Astrocyte (in vitro differentiated cells and primary cell): ENCODE measurements around the gene GSX2. TPM values are rescaled to one million over a fixed set of nuclear protein-coding genes. Genes with fewer than 3 reads are reported as not detected.

Experiments
- DNase-seq: peaks from one replicate; pipeline ENCODE4 v3.0.0-alpha.2; 2010; ENCODE audit warnings: low read depth
- FAIRE-seq: peaks from 2 replicates; lab custom pipeline; 2011; peaks lifted over from hg19 to GRCh38; lab: Jason Lieb, UNC
- H2AFZ ChIP-seq: 2 replicates; pipeline ENCODE4 v1.6.0; 2012; ENCODE audit warnings: low read depth, low read length, inconsistent platforms
- H3K27ac ChIP-seq: 2 replicates; pipeline ENCODE4 v1.5.1; 2011; ENCODE audit warnings: low read depth, low read length, inconsistent platforms
- H3K27me3 ChIP-seq: 2 replicates; pipeline ENCODE4 v1.6.0; 2011; ENCODE audit warnings: low read length, inconsistent platforms; ENCODE audit not compliant: insufficient read depth
- H3K36me3 ChIP-seq: 2 replicates; pipeline ENCODE4 v1.5.1; 2011; ENCODE audit warnings: low read length, inconsistent platforms; ENCODE audit not compliant: insufficient read depth
- H3K4me1 ChIP-seq: 2 replicates; pipeline ENCODE4 v1.5.1; 2011; ENCODE audit warnings: low read length, inconsistent platforms; ENCODE audit not compliant: insufficient read depth
- H3K4me2 ChIP-seq: 2 replicates; pipeline ENCODE4 v1.6.0; 2012; ENCODE audit warnings: low read length, inconsistent platforms
- H3K4me3 ChIP-seq: 2 replicates; pipeline ENCODE4 v1.5.1; 2011; ENCODE audit warnings: low read depth, mild to moderate bottlenecking, low read length, inconsistent platforms; ENCODE audit not compliant: insufficient read depth
- H3K79me2 ChIP-seq: 2 replicates; pipeline ENCODE4 v1.6.0; 2012; ENCODE audit warnings: mild to moderate bottlenecking, low read length, inconsistent platforms; ENCODE audit not compliant: insufficient read depth
- H3K9ac ChIP-seq: 2 replicates; pipeline ENCODE4 v1.6.0; 2012; ENCODE audit warnings: mild to moderate bottlenecking, low read length, inconsistent platforms
- H3K9me3 ChIP-seq: 2 replicates; pipeline ENCODE4 v1.5.1; 2012; ENCODE audit warnings: low read depth, mild to moderate bottlenecking, low read length, inconsistent platforms; ENCODE audit not compliant: insufficient read depth
- H4K20me1 ChIP-seq: 2 replicates; pipeline ENCODE4 v1.6.0; 2012; ENCODE audit warnings: low read length, inconsistent platforms; ENCODE audit not compliant: insufficient read depth
- H3K27ac Mint-ChIP-seq: one replicate; pipeline ENCODE4 v1.8.0; 2021; ENCODE audit warnings: mild to moderate bottlenecking, mixed read lengths; ENCODE audit not compliant: unreplicated experiment
- H3K27me3 Mint-ChIP-seq: one replicate; pipeline ENCODE4 v1.8.0; 2021; ENCODE audit warnings: low read depth, mixed read lengths; ENCODE audit not compliant: unreplicated experiment
- H3K36me3 Mint-ChIP-seq: one replicate; pipeline ENCODE4 v1.8.0; 2021; ENCODE audit warnings: low read depth, mixed read lengths; ENCODE audit not compliant: unreplicated experiment
- H3K4me1 Mint-ChIP-seq: one replicate; pipeline ENCODE4 v1.8.0; 2021; ENCODE audit warnings: low read depth, mixed read lengths; ENCODE audit not compliant: unreplicated experiment
- H3K4me3 Mint-ChIP-seq: one replicate; pipeline ENCODE4 v1.8.0; 2021; ENCODE audit warnings: mild to moderate bottlenecking, moderate library complexity, mixed read lengths; ENCODE audit not compliant: unreplicated experiment
- H3K9me3 Mint-ChIP-seq: one replicate; pipeline ENCODE4 v1.8.0; 2021; ENCODE audit warnings: mild to moderate bottlenecking, mixed read lengths; ENCODE audit not compliant: unreplicated experiment
- CTCF ChIP-seq: IDR thresholded peaks from 2 replicates; pipeline ENCODE4 v1.5.1; 2011; ENCODE audit warnings: low read depth, mild to moderate bottlenecking, inconsistent platforms, low read length, moderate library complexity; ENCODE audit not compliant: insufficient read depth
- EZH2 ChIP-seq: IDR thresholded peaks from 2 replicates; pipeline ENCODE4 v1.6.1; 2012; ENCODE audit warnings: mild to moderate bottlenecking, low read length, inconsistent platforms; ENCODE audit not compliant: insufficient read depth
- total RNA-seq: library from RNA; stranded (reverse); gene quantifications from 2 replicates; pipeline ENCODE4 v1.2.1, GENCODE V29; 2021

The GSX2 gene
- total RNA-seq, 1 donor from 2014 or later: 1.7 TPM

DNA sequence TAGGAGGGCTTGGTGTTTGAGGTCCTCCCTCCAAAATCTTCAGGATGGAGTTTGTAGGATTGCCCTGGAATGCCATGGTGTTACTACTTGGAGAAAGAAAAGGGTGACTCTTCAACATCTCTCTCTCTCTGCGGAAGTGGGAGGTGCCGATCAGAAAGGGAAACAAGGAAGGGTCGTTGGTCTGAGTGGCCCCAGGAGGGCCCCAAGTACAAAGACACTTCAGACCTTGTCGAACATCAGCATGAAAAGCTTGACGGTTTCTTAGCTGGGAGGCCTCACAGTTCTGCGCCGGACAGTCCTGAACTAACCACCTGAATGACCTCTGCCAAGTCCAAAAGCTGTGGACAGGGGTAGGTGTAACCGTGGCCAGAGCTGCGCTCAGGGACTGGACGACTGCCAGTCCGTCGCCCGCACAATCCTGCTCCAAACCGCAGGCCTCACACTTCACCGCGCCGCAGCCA is 646 bp upstream of the GSX2 start:
- Histone ChIP-seq H3K4me2 (peak overlapping the region; percentile 84), H3K9ac (no peak overlapping the region), H4K20me1 (peaks cover 6% of the 10 kb centered on the region), H3K4me3 (no peak overlapping the region), H2AFZ (no peak overlapping the region), H3K9me3 (no peaks in the 10 kb centered on the region), H3K27ac (no peak overlapping the region), H3K36me3 (no peaks in the 10 kb centered on the region), H3K27me3 (peaks cover 91% of the 10 kb centered on the region), H3K79me2 (no peaks in the 10 kb centered on the region), H3K4me1 (peaks cover 22% of the 10 kb centered on the region)
- FAIRE-seq: no peak
- Mint-ChIP-seq H3K36me3 (no peaks in the 10 kb centered on the region), H3K4me1 (peaks cover 54% of the 10 kb centered on the region), H3K27me3 (peaks cover 48% of the 10 kb centered on the region), H3K27ac (peak overlapping the region; percentile 26), H3K9me3 (peaks cover 5% of the 10 kb centered on the region), H3K4me3 (no peak overlapping the region)
- no peak for DNase-seq
- TF ChIP-seq CTCF (no peak), EZH2 (no peak)

DNA sequence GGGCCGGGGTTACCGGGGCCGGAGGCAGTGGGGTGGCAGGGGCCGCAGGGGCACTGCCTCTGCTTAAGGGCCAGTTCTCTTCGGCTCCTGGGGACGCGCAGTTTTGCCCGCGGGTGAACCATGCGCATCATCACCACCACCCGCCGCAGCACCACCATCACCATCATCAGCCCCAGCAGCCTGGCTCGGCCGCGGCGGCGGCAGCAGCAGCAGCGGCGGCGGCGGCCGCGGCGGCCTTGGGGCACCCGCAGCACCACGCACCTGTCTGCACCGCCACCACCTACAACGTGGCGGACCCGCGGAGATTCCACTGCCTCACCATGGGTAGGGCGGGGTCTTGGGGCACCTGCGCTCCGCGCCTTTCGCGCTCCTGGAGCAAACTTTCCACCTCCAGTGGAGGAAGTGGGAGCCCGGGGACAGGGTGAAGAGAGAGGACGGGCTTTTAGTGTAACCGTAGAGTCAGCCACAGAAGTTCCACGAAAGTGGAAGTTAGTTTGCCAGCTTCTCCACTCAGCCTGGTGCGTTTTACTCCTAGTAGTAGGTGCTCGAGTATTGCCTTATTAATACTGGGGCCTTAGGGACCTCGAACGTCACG is 729 bp downstream of the GSX2 start:
- Mint-ChIP-seq H3K4me1 (peaks cover 55% of the 10 kb centered on the region), H3K27ac (no peak overlapping the region), H3K27me3 (peaks cover 45% of the 10 kb centered on the region), H3K9me3 (peaks cover 5% of the 10 kb centered on the region), H3K4me3 (peak overlapping the region; percentile 77), H3K36me3 (no peaks in the 10 kb centered on the region)
- FAIRE-seq: no peak
- H3K4me3 ChIP-seq: no peak overlapping the region
- H3K4me2 ChIP-seq: peak overlapping the region; percentile 84
- H3K36me3 ChIP-seq: no peaks in the 10 kb centered on the region
- no peak overlapping the region for H2AFZ ChIP-seq
- H4K20me1 ChIP-seq: peaks cover 6% of the 10 kb centered on the region
- H3K9me3 ChIP-seq: no peaks in the 10 kb centered on the region
- TF ChIP-seq EZH2: peak; percentile 87
- TF ChIP-seq CTCF: no peak
- H3K79me2 ChIP-seq: no peaks in the 10 kb centered on the region
- peaks cover 91% of the 10 kb centered on the region for H3K27me3 ChIP-seq
- DNase-seq: no peak
- H3K9ac ChIP-seq: no peak overlapping the region
- no peak overlapping the region for H3K27ac ChIP-seq
- peaks cover 22% of the 10 kb centered on the region for H3K4me1 ChIP-seq
